CD14-positive monocyte (primary cell): Measurements from ENCODE around the gene TKT. TPM values are rescaled to one million over a fixed set of nuclear protein-coding genes. Genes with fewer than 3 reads are reported as not detected.

Source experiments
- DNase-seq, 3 donors: peaks; one replicate each; pipeline ENCODE4 v3.0.0-alpha.2; 2011 to 2022
- H2AFZ ChIP-seq: 2 replicates; pipeline ENCODE4 v1.6.0; 2012; ENCODE audit warnings: mild to moderate bottlenecking, low read depth, low read length, inconsistent platforms; ENCODE audit not compliant: insufficient read depth, poor library complexity, severe bottlenecking
- H3K27ac ChIP-seq, 2 donors: 1 replicate in 1 of 2; 2 replicates in 1 of 2; pipeline ENCODE4 v1.5.1; 2012 to 2013; ENCODE audit warnings: low read length in 2 of 2, control low read depth in 1 of 2, inconsistent platforms in 1 of 2, low read depth in 1 of 2, mild to moderate bottlenecking in 1 of 2
- H3K27me3 ChIP-seq, 2 donors: one replicate each; pipeline versions ENCODE4 v1.6.0 to v1.6.1; 2011 to 2013; ENCODE audit warnings: low read length in 2 of 2; ENCODE audit not compliant: control insufficient read depth in 2 of 2, insufficient read depth in 2 of 2
- H3K36me3 ChIP-seq, 2 donors: replicated peaks in 1 of 2; 1 replicate in 1 of 2; 2 replicates in 1 of 2; pipeline versions ENCODE4 v1.5.1 to v1.6.1; 2012 to 2013; ENCODE audit warnings: low read length in 2 of 2, control low read depth in 1 of 2, inconsistent platforms in 1 of 2, mild to moderate bottlenecking in 1 of 2; ENCODE audit not compliant: insufficient read depth in 2 of 2, control insufficient read depth in 1 of 2
- H3K4me1 ChIP-seq, 2 donors: 1 replicate in 1 of 2; 2 replicates in 1 of 2; pipeline versions ENCODE4 v1.5.1 to v1.6.1; 2012 to 2013; ENCODE audit warnings: low read length in 2 of 2, control low read depth in 1 of 2, inconsistent platforms in 1 of 2, mild to moderate bottlenecking in 1 of 2, moderate library complexity in 1 of 2; ENCODE audit not compliant: insufficient read depth in 2 of 2, control insufficient read depth in 1 of 2
- H3K4me2 ChIP-seq: replicated peaks from 2 replicates; pipeline ENCODE3; 2012; ENCODE audit warnings: low read length, moderate library complexity, mild to moderate bottlenecking; ENCODE audit not compliant: poor library complexity, severe bottlenecking; ENCODE audit errors: extremely low read depth
- H3K4me3 ChIP-seq, 3 experiments: fragments of 200-600 bp in 1 of 3; sonication (generic) in 1 of 3; replicated peaks in 1 of 3; 1 replicate in 2 of 3; 2 replicates in 1 of 3; pipeline ENCODE4 v1.5.1; 2011 to 2013; ENCODE audit warnings: low read length in 3 of 3, mild to moderate bottlenecking in 3 of 3, control low read depth in 2 of 3, low read depth in 2 of 3, inconsistent platforms in 1 of 3, moderate library complexity in 1 of 3
- H3K79me2 ChIP-seq: 2 replicates; pipeline ENCODE4 v1.6.0; 2012; ENCODE audit warnings: mild to moderate bottlenecking, control low read depth, inconsistent platforms, low read length, moderate library complexity; ENCODE audit not compliant: insufficient read depth
- H3K9ac ChIP-seq: 2 replicates; pipeline ENCODE4 v1.6.0; 2017; ENCODE audit warnings: low read length, mild to moderate bottlenecking; ENCODE audit not compliant: insufficient read depth, poor library complexity, severe bottlenecking
- H3K9me3 ChIP-seq, 2 donors: replicated peaks in 1 of 2; 1 replicate in 1 of 2; 2 replicates in 1 of 2; pipeline versions ENCODE4 v1.5.1 to v1.6.1; 2012 to 2013; ENCODE audit warnings: low read length in 2 of 2, control low read depth in 1 of 2; ENCODE audit not compliant: control insufficient read depth in 1 of 2, insufficient read depth in 1 of 2
- H4K20me1 ChIP-seq: 2 replicates; pipeline ENCODE4 v1.6.0; 2012; ENCODE audit warnings: mild to moderate bottlenecking, low read length, control low read depth, moderate library complexity; ENCODE audit not compliant: insufficient read depth
- H3K27ac Mint-ChIP-seq, 7 donors: one replicate each; pipeline ENCODE4 v1.8.0; 2020; ENCODE audit warnings: mild to moderate bottlenecking in 7 of 7, mixed read lengths in 7 of 7, moderate library complexity in 6 of 7, inconsistent platforms in 2 of 7
- H3K27me3 Mint-ChIP-seq, 3 donors: one replicate each; pipeline ENCODE4 v1.8.0; 2021 to 2022; ENCODE audit warnings: low read depth in 3 of 3, mild to moderate bottlenecking in 3 of 3, mixed read lengths in 3 of 3, moderate library complexity in 3 of 3, inconsistent platforms in 1 of 3
- H3K36me3 Mint-ChIP-seq, 2 donors: one replicate each; pipeline ENCODE4 v1.8.0; 2020; ENCODE audit warnings: mixed read lengths in 2 of 2, inconsistent platforms in 1 of 2, mild to moderate bottlenecking in 1 of 2
- H3K4me1 Mint-ChIP-seq: one replicate; pipeline ENCODE4 v1.8.0; 2020; ENCODE audit warnings: mild to moderate bottlenecking, mixed read lengths
- H3K4me3 Mint-ChIP-seq, 2 donors: one replicate each; pipeline ENCODE4 v1.8.0; 2020; ENCODE audit warnings: mild to moderate bottlenecking in 2 of 2, mixed read lengths in 2 of 2, moderate library complexity in 1 of 2
- H3K9me3 Mint-ChIP-seq, 7 donors: one replicate each; pipeline ENCODE4 v1.8.0; 2020 to 2022; ENCODE audit warnings: mixed read lengths in 7 of 7, mild to moderate bottlenecking in 6 of 7, moderate library complexity in 6 of 7, inconsistent platforms in 2 of 7
- CTCF ChIP-seq: fragments of 200-600 bp; IDR thresholded peaks from one replicate; pipeline ENCODE4 v1.8.0; 2022; ENCODE audit warnings: antibody characterized with exemption, mild to moderate bottlenecking
- WGBS: methylation state at CpG from one replicate; pipeline ENCODE4 v1.1.5; 2013; ENCODE audit warnings: missing lambda C conversion rate; ENCODE audit not compliant: insufficient coverage; 5-methylcytosine and 5-hydroxymethylcytosine counted together
- intact Hi-C, 2 donors: fragments of 100-400 bp; cut with micrococcal nuclease; formaldehyde crosslinking; loops; one replicate each; pipeline versions ENCODE4 v1.15.0 to v1.15.1; 2023
- polyA plus RNA-seq, 3 donors: library from polyadenylated mRNA; depleted of rRNA in 1 of 3; unstranded in 2 of 3; stranded (reverse) in 1 of 3; fragments of 300-500 nt in 2 of 3; fragments of >200 nt in 1 of 3; fragmentation: Illumina TruSeq in 2 of 3; gene quantifications; 1 replicate in 2 of 3; 2 replicates in 1 of 3; pipeline ENCODE4 v1.2.3, GENCODE V29; 2012 to 2021

The TKT gene
- polyA plus RNA-seq, 3 donors: 496 to 582 (median 562) TPM

DNA sequence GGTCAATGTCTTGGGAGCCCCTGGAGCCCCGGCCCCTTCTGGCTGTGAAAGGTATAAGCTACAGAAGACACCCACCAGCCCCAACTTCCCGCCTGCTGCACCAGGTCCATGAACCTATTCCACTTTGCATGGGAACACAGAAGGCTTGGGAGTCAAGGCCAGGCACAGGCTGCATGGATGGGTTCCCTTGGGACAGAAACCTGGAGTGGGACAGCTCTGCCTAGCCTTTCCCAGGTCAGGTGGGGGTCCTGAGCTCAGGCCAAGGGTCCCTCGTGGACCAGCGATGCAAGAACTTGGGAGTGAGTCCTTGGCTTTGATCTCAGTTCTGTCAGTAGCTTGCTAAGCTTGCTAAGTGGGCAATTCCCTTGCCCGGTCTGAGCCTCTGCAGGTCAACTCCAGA is 25.0 kb downstream of the TKT start:
- Histone ChIP-seq H3K4me3 (no peak overlapping the region), H3K9ac (no peak overlapping the region), H3K79me2 (peaks cover 81% of the 10 kb centered on the region), H4K20me1 (peaks cover 99% of the 10 kb centered on the region), H3K27ac (peak overlapping the region in 1 of 2 donors; percentile 67), H3K4me2 (no peak overlapping the region), H2AFZ (no peak overlapping the region), H3K36me3 (peaks cover 100% of the 10 kb centered on the region in 2 donors), H3K27me3 (no peaks in the 10 kb centered on the region), H3K9me3 (no peaks in the 10 kb centered on the region), H3K4me1 (peaks cover 15 to 25% of the 10 kb centered on the region in 2 donors)
- peaks cover 23% of the 10 kb centered on the region for H3K4me1 Mint-ChIP-seq
- H3K4me3 Mint-ChIP-seq: no peak overlapping the region
- peaks cover 93 to 100% of the 10 kb centered on the region in 2 donors for H3K36me3 Mint-ChIP-seq
- intact Hi-C loops: no loop called here
- no peak for TF ChIP-seq CTCF
- peak overlapping the region in 2 of 7 donors; percentile 32 to 53 for H3K27ac Mint-ChIP-seq
- no peaks in the 10 kb centered on the region for H3K27me3 Mint-ChIP-seq
- H3K9me3 Mint-ChIP-seq: peaks cover 0 to 2% (median 0%) of the 10 kb centered on the region in 7 donors
- no peak for DNase-seq
- WGBS: 100% methylated on average over 5 of the region's 5 CpGs

- no peak overlapping the region for H3K9ac ChIP-seq
- peaks cover 9 to 20% of the 10 kb centered on the region in 2 donors for H3K4me1 ChIP-seq
- peak overlapping the region in 4 of 7 donors; percentile 16 to 83 (median 49) for H3K27ac Mint-ChIP-seq
- no peak overlapping the region for H2AFZ ChIP-seq
- no peak for DNase-seq
- H3K4me3 ChIP-seq: no peak overlapping the region
- intact Hi-C loops: no loop called here
- H3K27me3 Mint-ChIP-seq: no peaks in the 10 kb centered on the region
- H4K20me1 ChIP-seq: peaks cover 99% of the 10 kb centered on the region
- H3K36me3 Mint-ChIP-seq: peaks cover 93 to 100% of the 10 kb centered on the region in 2 donors
- H3K4me1 Mint-ChIP-seq: peaks cover 17% of the 10 kb centered on the region
- no peak overlapping the region for H3K4me3 Mint-ChIP-seq
- peaks cover 0 to 2% (median 0%) of the 10 kb centered on the region in 7 donors for H3K9me3 Mint-ChIP-seq
- H3K27ac ChIP-seq: peak overlapping the region in 1 of 2 donors; percentile 18
- H3K9me3 ChIP-seq: no peaks in the 10 kb centered on the region
- H3K4me2 ChIP-seq: no peak overlapping the region
- no peak for TF ChIP-seq CTCF
- H3K79me2 ChIP-seq: peaks cover 75% of the 10 kb centered on the region
- WGBS: 95% methylated on average over 12 of the region's 16 CpGs
- H3K27me3 ChIP-seq: no peaks in the 10 kb centered on the region
- peaks cover 100% of the 10 kb centered on the region in 2 donors for H3K36me3 ChIP-seq
Measured at GRCh38 chr3:53230041-53230621, 25.7 kb downstream of the TKT start.
